GM12878 (cell line): ENCODE measurements around the gene TET3. TPM values are rescaled to one million over a fixed set of nuclear protein-coding genes. Genes with fewer than 3 reads are reported as not detected.

Experiments
- ATAC-seq: fragments of 200-7000 bp; cut with Tn5 transposase; 3 replicates; pipeline ENCODE4 v1.9.1; 2020; ENCODE audit warnings: mild to moderate bottlenecking, moderate library complexity
- BruUV-seq: library from RNA; stranded (reverse); fragments of 400-500 nt; replicated peaks from 2 replicates; lab custom pipeline; 2021; lab: Mats Ljungman, UMichigan
- CTCF ChIA-PET: fragments of 300-600 bp; sonication (Branson Sonifier 250); formaldehyde crosslinking; extraction: SDS; loops from one replicate; lab custom pipeline; 2021; ENCODE audit warnings: inconsistent platforms; lab: Yijun Ruan, JAX
- POLR2A ChIA-PET: fragments of 350-600 bp; formaldehyde crosslinking; extraction: SDS; loops from one replicate; lab custom pipeline; 2021; ENCODE audit warnings: inconsistent platforms; lab: Charles Lee
- RAD21 ChIA-PET: fragments of 300-600 bp; sonication (Branson Sonifier 250); formaldehyde crosslinking; loops from one replicate; lab custom pipeline; 2023; ENCODE audit warnings: antibody characterized with exemption; ENCODE audit not compliant: unreplicated experiment; lab: Charles Lee
- SMC1A ChIA-PET: fragments of 300-600 bp; sonication (Branson Sonifier 250); formaldehyde crosslinking; loops from one replicate; lab custom pipeline; 2023; ENCODE audit not compliant: unreplicated experiment, uncharacterized antibody; lab: Charles Lee
- DNase-seq: peaks from one replicate; pipeline ENCODE4 v3.0.0-alpha.2; 2011; ENCODE audit warnings: low read depth, low spot score
- FAIRE-seq: peaks from 3 replicates; lab custom pipeline; 2011; peaks lifted over from hg19 to GRCh38; lab: Jason Lieb, UNC
- H2AFZ ChIP-seq: 2 replicates; pipeline ENCODE4 v1.6.0; 2011; ENCODE audit warnings: low read depth, low read length, control low read depth; ENCODE audit not compliant: control insufficient read depth
- H3K27ac ChIP-seq: 2 replicates; pipeline ENCODE4 v1.5.1; 2011; ENCODE audit warnings: control low read depth; ENCODE audit not compliant: control insufficient read depth, insufficient read depth
- H3K27me3 ChIP-seq, 2 experiments: replicated peaks in 1 of 2; 2 replicates each; pipeline versions ENCODE4 v1.6.0 to v1.6.1; 2011; ENCODE audit warnings: low read length in 1 of 2; ENCODE audit not compliant: control insufficient read depth in 2 of 2, insufficient read depth in 2 of 2
- H3K36me3 ChIP-seq, 2 experiments: 2 replicates each; pipeline ENCODE4 v1.5.1; 2011; ENCODE audit warnings: low read length in 1 of 2; ENCODE audit not compliant: control insufficient read depth in 2 of 2, insufficient read depth in 2 of 2
- H3K4me1 ChIP-seq: 2 replicates; pipeline ENCODE4 v1.6.1; 2011; ENCODE audit warnings: mild to moderate bottlenecking, low read length, moderate library complexity, mixed read lengths; ENCODE audit not compliant: control insufficient read depth, insufficient read depth
- H3K4me2 ChIP-seq: 2 replicates; pipeline ENCODE4 v1.6.0; 2011; ENCODE audit warnings: control low read depth; ENCODE audit not compliant: control insufficient read depth, insufficient read depth
- H3K4me3 ChIP-seq: fragments of 200-600 bp; sonication (generic); 2 replicates; pipeline ENCODE4 v1.5.1; 2016
- H3K79me2 ChIP-seq: 2 replicates; pipeline ENCODE4 v1.6.0; 2011; ENCODE audit warnings: low read length; ENCODE audit not compliant: control insufficient read depth, insufficient read depth
- H3K9ac ChIP-seq: 2 replicates; pipeline ENCODE4 v1.8.0; 2011; ENCODE audit warnings: low read length, control low read depth, mixed read lengths; ENCODE audit not compliant: control insufficient read depth, insufficient read depth
- H3K9me3 ChIP-seq: replicated peaks from 3 replicates; pipeline ENCODE4 v1.5.1; 2011; ENCODE audit warnings: mild to moderate bottlenecking, low read length; ENCODE audit not compliant: control insufficient read depth, insufficient read depth
- H4K20me1 ChIP-seq: 2 replicates; pipeline ENCODE4 v1.6.0; 2011; ENCODE audit not compliant: control insufficient read depth, insufficient read depth
- BCL3 ChIP-seq: IDR thresholded peaks from 2 replicates; pipeline ENCODE4 v1.6.1; 2011; ENCODE audit warnings: borderline replicate concordance, low read depth, mild to moderate bottlenecking, moderate library complexity, low read length; ENCODE audit not compliant: insufficient read depth, poor library complexity, severe bottlenecking
- ELK1 ChIP-seq: IDR thresholded peaks from 2 replicates; pipeline ENCODE4 v1.6.1; 2012; ENCODE audit warnings: low read depth, low read length, improper control_type of control experiment
- KDM1A ChIP-seq: fragments of 200-600 bp; sonication (generic); IDR thresholded peaks from 2 replicates; pipeline ENCODE4 v1.6.1; 2016; ENCODE audit warnings: borderline replicate concordance
- MEF2B ChIP-seq: fragments of 450-650 bp; IDR thresholded peaks from 2 replicates; pipeline ENCODE4 v1.6.1; 2018; ENCODE audit warnings: mild to moderate bottlenecking, moderate library complexity; ENCODE audit not compliant: partially characterized antibody, poor library complexity, severe bottlenecking
- SRF ChIP-seq, 2 experiments: IDR thresholded peaks; 2 replicates each; pipeline ENCODE4 v1.6.1; 2011; ENCODE audit warnings: low read depth in 2 of 2, low read length in 2 of 2, mild to moderate bottlenecking in 1 of 2, moderate library complexity in 1 of 2
- ZNF217 ChIP-seq: fragments of 450-650 bp; IDR thresholded peaks from 2 replicates; pipeline ENCODE4 v1.6.1; 2017; ENCODE audit warnings: antibody characterized with exemption, mild to moderate bottlenecking
- ZNF384 ChIP-seq: IDR thresholded peaks from 2 replicates; pipeline ENCODE4 v1.6.1; 2012; ENCODE audit warnings: low read depth, mild to moderate bottlenecking, low read length, improper control_type of control experiment, borderline replicate concordance
- WGBS: methylation state at CpG from one replicate; pipeline ENCODE4 v1.1.6; 2016; ENCODE audit warnings: low lambda C conversion rate; ENCODE audit not compliant: insufficient replicate concordance, insufficient coverage; ENCODE audit errors: missing lambda C conversion rate; 5-methylcytosine and 5-hydroxymethylcytosine counted together
- in situ Hi-C: fragments of 300-500 bp; cut with MboI; formaldehyde crosslinking; loops from 9 replicates; pipeline ENCODE4 v1.14.3; 2018; ENCODE audit warnings: mixed read lengths
- intact Hi-C: fragments of 100-400 bp; cut with micrococcal nuclease; formaldehyde crosslinking; loops from one replicate; pipeline ENCODE4 v1.14.2; 2022; ENCODE audit not compliant: unreplicated experiment
- polyA plus RNA-seq, 11 experiments: library from polyadenylated mRNA; depleted of rRNA in 4 of 11; unstranded in 6 of 11; stranded (reverse) in 5 of 11; fragments of >200 nt; fragmentation: Nextera tagmentation in 4 of 11; fragmentation: Illumina TruSeq in 1 of 11; extraction: Ambion mirVana in 4 of 11; extraction: Trizol in 1 of 11; gene quantifications; 1 replicate in 1 of 11; 2 replicates in 10 of 11; pipeline versions ENCODE4 v1.2.1 to v1.2.3, GENCODE V29; 2011 to 2016; ENCODE audit warnings: inconsistent platforms in 2 of 11, missing spikeins in 2 of 11, low read depth in 1 of 11
- total RNA-seq, 4 experiments: library from RNA; depleted of rRNA in 3 of 4; stranded (reverse); fragments of >200 nt in 3 of 4; fragmentation: Illumina TruSeq in 1 of 4; extraction: Trizol in 1 of 4; gene quantifications; 2 replicates each; pipeline versions ENCODE4 v1.2.1 to v1.2.3, GENCODE V29; 2013 to 2021
- TF ChIP-seq, protein P1 (sequence below): fragments of 450-650 bp; IDR thresholded peaks from 2 replicates; pipeline ENCODE4 v1.6.1; 2017; ENCODE audit warnings: mild to moderate bottlenecking, moderate library complexity
- TF ChIP-seq, protein P2 (sequence below): IDR thresholded peaks from 2 replicates; pipeline ENCODE4 v1.6.1; 2012; ENCODE audit warnings: low read depth, low read length, improper control_type of control experiment

The TET3 gene
- total and polyA plus RNA-seq, 10 of the 15 experiments (the other 5 are each of a cell fraction or from before 2014, with no cell fraction given), result 0.77 to 25.9 (median 8.5) TPM

DNA sequence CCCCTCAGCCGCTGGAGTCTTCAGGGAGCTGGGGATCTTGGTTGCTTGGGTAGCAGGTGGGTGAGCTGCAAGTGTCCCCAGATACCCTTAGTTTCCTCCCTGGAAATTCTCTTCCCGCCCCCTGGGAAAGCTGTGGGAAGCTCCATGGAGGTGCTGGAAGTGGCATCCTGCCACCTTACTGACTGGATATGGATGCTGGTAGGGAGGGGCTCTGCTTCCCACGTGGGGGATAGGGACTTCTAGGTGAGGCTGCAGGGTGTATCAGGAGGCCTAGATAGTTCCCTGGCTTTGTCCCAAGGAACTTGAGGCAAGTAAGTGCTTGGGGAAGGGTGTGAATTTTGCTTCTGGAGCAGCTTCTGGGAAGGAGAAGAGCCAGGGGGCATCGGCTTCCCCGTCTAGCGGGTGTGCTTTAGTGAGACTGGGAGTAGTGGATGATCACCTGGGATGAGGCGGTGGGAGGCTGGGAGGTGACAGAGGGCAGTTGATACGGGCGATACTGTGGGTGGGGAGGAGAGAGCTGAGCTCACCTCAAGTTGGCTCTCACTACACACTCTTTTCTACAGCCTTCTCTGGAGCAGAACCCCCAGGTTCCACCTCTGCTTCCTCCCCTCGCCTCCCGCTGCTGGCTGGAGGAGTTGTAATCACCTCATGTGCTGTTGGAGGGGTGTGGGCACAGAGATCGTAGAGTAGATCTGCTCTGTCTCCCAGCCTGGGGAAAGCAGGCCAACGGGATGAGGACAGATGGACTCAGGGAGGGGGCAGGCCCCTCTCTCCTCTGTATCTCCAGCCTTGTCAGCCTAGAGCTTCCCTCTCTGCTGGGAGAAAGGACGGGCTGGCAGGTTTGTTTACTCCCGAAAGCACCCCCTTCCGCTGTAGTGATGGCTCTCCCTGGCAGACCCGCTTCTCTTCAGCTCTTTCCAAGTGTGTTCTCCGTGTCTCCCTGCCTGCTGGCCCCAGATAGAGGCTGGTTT is 19.8 kb downstream of the TET3 start (continued):
- no peak for TF ChIP-seq BCL3
- no peak for TF ChIP-seq SRF (IDR thresholded peaks at IDR 0.05; ENCODE audit: low read depth in 2 of 2, low read length in 2 of 2)

DNA sequence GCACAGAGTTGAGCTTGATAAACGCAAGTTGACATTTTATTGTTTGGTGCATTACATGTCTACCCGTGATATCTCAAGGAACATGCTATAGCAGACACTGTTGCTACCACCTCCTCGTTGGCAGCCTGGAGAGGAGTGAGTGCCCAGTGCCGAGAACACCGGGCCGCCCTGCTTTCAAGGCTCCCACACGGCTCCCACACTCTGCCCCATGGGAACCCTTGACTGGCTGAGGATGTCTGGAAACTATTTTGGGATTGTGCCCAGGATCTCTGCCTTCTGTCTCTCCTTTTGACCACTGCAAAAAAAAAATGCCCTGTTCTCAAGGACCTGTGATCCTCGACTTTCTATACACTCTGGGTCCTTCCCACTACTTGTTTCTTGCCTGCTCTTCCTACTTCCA is 21.1 kb downstream of the TET3 start:
- RAD21 ChIA-PET, result interaction anchor here (1.2 kb wide), 1 partner anchor 14 kb away, joined by 3 read pairs; no protein-coding TSS in a partner anchor
- no peak overlapping the region for H3K4me2 ChIP-seq
- no peak overlapping the region for H3K4me3 ChIP-seq
- no peak overlapping the region for H2AFZ ChIP-seq
- H3K79me2 ChIP-seq, result peaks cover 98% of the 10 kb centered on the region
- intact Hi-C loops (no loop called here), in situ Hi-C loops (no loop called here)
- no peak overlapping the region for H3K9ac ChIP-seq
- DNase-seq (no peak), ATAC-seq (no peak), FAIRE-seq (no peak)
- H4K20me1 ChIP-seq, result peaks cover 18% of the 10 kb centered on the region
- no TSS peak for BruUV-seq
- no peak overlapping the region for H3K27ac ChIP-seq
- H3K4me1 ChIP-seq, result peaks cover 9% of the 10 kb centered on the region
- WGBS, result 98% methylated on average over 8 of the region's 8 CpGs
- no peaks in the 10 kb centered on the region for H3K27me3 ChIP-seq
- POLR2A ChIA-PET, result interaction anchor here (0.6 to 3.4 kb wide), 3 partner anchors 14 to 168 kb away, joined by 3 to 16 read pairs (median 5); no protein-coding TSS in a partner anchor
- SMC1A ChIA-PET, result interaction anchor here (1.1 to 5.0 kb wide), 5 partner anchors 11 to 21 kb away, joined by 3 to 25 read pairs (median 3); no protein-coding TSS in a partner anchor
- no peaks in the 10 kb centered on the region for H3K9me3 ChIP-seq
- CTCF ChIA-PET, result interaction anchor here (0.7 to 1.0 kb wide), 3 partner anchors 9 to 98 kb away, joined by 3 to 4 read pairs (median 3); no protein-coding TSS in a partner anchor
- H3K36me3 ChIP-seq, result peaks cover 31 to 35% of the 10 kb centered on the region in 2 experiments; a peak in 3 of 4 replicates
- TF ChIP-seq, protein P1, sequence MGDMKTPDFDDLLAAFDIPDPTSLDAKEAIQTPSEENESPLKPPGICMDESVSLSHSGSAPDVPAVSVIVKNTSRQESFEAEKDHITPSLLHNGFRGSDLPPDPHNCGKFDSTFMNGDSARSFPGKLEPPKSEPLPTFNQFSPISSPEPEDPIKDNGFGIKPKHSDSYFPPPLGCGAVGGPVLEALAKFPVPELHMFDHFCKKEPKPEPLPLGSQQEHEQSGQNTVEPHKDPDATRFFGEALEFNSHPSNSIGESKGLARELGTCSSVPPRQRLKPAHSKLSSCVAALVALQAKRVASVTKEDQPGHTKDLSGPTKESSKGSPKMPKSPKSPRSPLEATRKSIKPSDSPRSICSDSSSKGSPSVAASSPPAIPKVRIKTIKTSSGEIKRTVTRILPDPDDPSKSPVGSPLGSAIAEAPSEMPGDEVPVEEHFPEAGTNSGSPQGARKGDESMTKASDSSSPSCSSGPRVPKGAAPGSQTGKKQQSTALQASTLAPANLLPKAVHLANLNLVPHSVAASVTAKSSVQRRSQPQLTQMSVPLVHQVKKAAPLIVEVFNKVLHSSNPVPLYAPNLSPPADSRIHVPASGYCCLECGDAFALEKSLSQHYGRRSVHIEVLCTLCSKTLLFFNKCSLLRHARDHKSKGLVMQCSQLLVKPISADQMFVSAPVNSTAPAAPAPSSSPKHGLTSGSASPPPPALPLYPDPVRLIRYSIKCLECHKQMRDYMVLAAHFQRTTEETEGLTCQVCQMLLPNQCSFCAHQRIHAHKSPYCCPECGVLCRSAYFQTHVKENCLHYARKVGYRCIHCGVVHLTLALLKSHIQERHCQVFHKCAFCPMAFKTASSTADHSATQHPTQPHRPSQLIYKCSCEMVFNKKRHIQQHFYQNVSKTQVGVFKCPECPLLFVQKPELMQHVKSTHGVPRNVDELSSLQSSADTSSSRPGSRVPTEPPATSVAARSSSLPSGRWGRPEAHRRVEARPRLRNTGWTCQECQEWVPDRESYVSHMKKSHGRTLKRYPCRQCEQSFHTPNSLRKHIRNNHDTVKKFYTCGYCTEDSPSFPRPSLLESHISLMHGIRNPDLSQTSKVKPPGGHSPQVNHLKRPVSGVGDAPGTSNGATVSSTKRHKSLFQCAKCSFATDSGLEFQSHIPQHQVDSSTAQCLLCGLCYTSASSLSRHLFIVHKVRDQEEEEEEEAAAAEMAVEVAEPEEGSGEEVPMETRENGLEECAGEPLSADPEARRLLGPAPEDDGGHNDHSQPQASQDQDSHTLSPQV, result no peak
- TF ChIP-seq MEF2B, result no peak
- no peak for TF ChIP-seq ZNF384
- TF ChIP-seq, protein P2, sequence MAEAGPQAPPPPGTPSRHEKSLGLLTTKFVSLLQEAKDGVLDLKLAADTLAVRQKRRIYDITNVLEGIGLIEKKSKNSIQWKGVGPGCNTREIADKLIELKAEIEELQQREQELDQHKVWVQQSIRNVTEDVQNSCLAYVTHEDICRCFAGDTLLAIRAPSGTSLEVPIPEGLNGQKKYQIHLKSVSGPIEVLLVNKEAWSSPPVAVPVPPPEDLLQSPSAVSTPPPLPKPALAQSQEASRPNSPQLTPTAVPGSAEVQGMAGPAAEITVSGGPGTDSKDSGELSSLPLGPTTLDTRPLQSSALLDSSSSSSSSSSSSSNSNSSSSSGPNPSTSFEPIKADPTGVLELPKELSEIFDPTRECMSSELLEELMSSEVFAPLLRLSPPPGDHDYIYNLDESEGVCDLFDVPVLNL, result no peak
- no peak for TF ChIP-seq ELK1
- TF ChIP-seq ZNF217, result no peak
- no peak for TF ChIP-seq KDM1A
